ENCODE results near the gene OR4D1. TPM values are rescaled to one million over a fixed set of nuclear protein-coding genes. Genes with fewer than 3 reads are reported as not detected.
"Not testable (repeated sequence)": the region's sequence is repeated elsewhere in the genome, so short reads cannot be mapped to it uniquely, and the experiment has no call there.

The OR4D1 gene
- total and polyA plus RNA-seq, 2 of the 4 experiments (the other 2 are of a cell fraction), result not detected

DNA sequence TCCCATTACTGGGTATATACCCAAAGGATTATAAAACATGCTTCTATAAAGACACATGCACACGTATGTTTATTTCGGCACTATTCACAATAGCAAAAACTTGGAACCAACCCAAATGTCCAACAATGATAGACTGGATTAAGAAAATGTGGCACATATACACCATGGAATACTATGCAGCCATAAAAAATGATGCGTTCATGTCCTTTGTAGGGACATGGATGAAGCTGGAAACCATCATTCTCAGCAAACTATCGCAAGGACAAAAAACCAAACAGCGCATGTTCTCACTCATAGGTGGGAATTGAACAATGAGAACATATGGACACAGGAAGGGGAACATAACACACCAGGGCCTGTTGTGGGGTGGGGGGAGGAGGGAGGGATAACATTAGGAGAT is 15.5 kb upstream of the OR4D1 start:
- H3K14ac ChIP-seq (replicated peaks; ENCODE audit: low read depth, low read length); H3K4me3 ChIP-seq (ENCODE audit: insufficient read depth, low read depth, low read length); H3K9ac ChIP-seq (ENCODE audit: low read depth, low read length); H3K4me1 ChIP-seq (ENCODE audit: control insufficient read depth, insufficient read depth, low read length); DNase-seq; H2AK5ac ChIP-seq (ENCODE audit: low read depth, low read length); H2BK15ac ChIP-seq (ENCODE audit: low read depth, low read length); H4K8ac ChIP-seq (ENCODE audit: low read depth in 2 of 2, low read length in 2 of 2); ATAC-seq (ENCODE audit: low read depth); H2AK9ac ChIP-seq (replicated peaks; ENCODE audit: low read depth, low read length, poor library complexity); H3K23ac ChIP-seq (ENCODE audit: low read depth, low read length); H3K27ac ChIP-seq (ENCODE audit: insufficient read depth, low read length); H2BK120ac ChIP-seq (ENCODE audit: low read depth, low read length); H3K18ac ChIP-seq (ENCODE audit: low read depth, low read length); H2BK5ac ChIP-seq (ENCODE audit: low read depth, low read length, poor library complexity, severe bottlenecking); H4K5ac ChIP-seq (ENCODE audit: low read depth, low read length); H2AFZ ChIP-seq (replicated peaks; ENCODE audit: low read length, poor library complexity); H3K27me3 ChIP-seq (ENCODE audit: control insufficient read depth, insufficient read depth, low read length); H4K91ac ChIP-seq (ENCODE audit: insufficient read depth, low read depth, low read length); intact Hi-C loops (cut with micrococcal nuclease); H3K9me3 ChIP-seq (ENCODE audit: control insufficient read depth, insufficient read depth, low read length); H3K4ac ChIP-seq (ENCODE audit: low read depth, low read length); H3K79me1 ChIP-seq (ENCODE audit: low read depth in 1 of 2, low read length in 2 of 2); H3K4me2 ChIP-seq (ENCODE audit: low read depth, low read length); H3K36me3 ChIP-seq (ENCODE audit: control insufficient read depth, insufficient read depth, low read length); BruUV-seq (replicated peaks); H4K20me1 ChIP-seq (ENCODE audit: insufficient read depth, low read length); H3K9me1 ChIP-seq (ENCODE audit: insufficient read depth, low read length); in situ Hi-C loops (cut with MboI; ENCODE audit: low sequenced_read_pairs); dilution Hi-C loops (cut with HindIII; ENCODE audit: low sequenced_read_pairs, unreplicated experiment); POLR2A ChIA-PET (ENCODE audit: unreplicated experiment); CTCF ChIA-PET; H3K56ac ChIP-seq (ENCODE audit: extremely low read depth, insufficient read depth, low read length); H2BK20ac ChIP-seq (ENCODE audit: low read depth, low read length): not testable (repeated sequence)
- WGBS, 2 experiments (ENCODE audit: extremely low coverage in 2 of 2, insufficient read length in 1 of 2), result no CpG with 5 or more reads among the region's 5 CpGs

Data from IMR-90 (cell line).